K562 (cell line): ENCODE results near the gene TMEM61.

Experiments
- CEBPB ChIP-seq: fragments of 450-650 bp; IDR thresholded peaks from 2 replicates; pipeline ENCODE4 v1.6.1; 2016; ENCODE audit warnings: missing genetic modification characterization, missing compliant biosample characterization
- ELF4 ChIP-seq: fragments of 450-650 bp; formaldehyde crosslinking; IDR thresholded peaks from 2 replicates; pipeline ENCODE4 v1.4.0; 2022; ENCODE audit warnings: missing genetic modification characterization
- GABPA ChIP-seq: fragments of 200-800 bp; sonication (Bioruptor generic); conservative IDR thresholded peaks from 2 replicates; pipeline ENCODE4 v1.6.1; 2016; ENCODE audit warnings: low read depth, missing genetic modification characterization, missing compliant biosample characterization
- GTF2E2 ChIP-seq: fragments of 200-800 bp; sonication (Bioruptor generic); IDR thresholded peaks from 2 replicates; pipeline ENCODE4 v1.6.1; 2016; ENCODE audit warnings: missing genetic modification characterization, missing compliant biosample characterization
- KDM5B ChIP-seq: fragments of 200-600 bp; sonication (generic); IDR thresholded peaks from 2 replicates; pipeline ENCODE4 v1.6.1; 2012; ENCODE audit warnings: low read depth, mild to moderate bottlenecking, moderate library complexity, low read length, control low read depth, inconsistent platforms; ENCODE audit not compliant: insufficient replicate concordance
- SMARCB1 ChIP-seq: IDR thresholded peaks from 2 replicates; pipeline ENCODE4 v1.6.1; 2011; ENCODE audit warnings: improper control_type of control experiment, low read depth; ENCODE audit not compliant: insufficient read length
- SRSF9 ChIP-seq: fragments of 200-400 bp; formaldehyde crosslinking; IDR thresholded peaks from 2 replicates; pipeline ENCODE4 v1.6.1; 2017; ENCODE audit warnings: low read depth, low read length, borderline replicate concordance
- ZNF696 ChIP-seq: fragments of 250-450 bp; sonication (Bioruptor Pico); conservative IDR thresholded peaks from 2 replicates; pipeline ENCODE4 v1.4.0; 2020; ENCODE audit warnings: mild to moderate bottlenecking, moderate library complexity
- TF ChIP-seq, protein P1 (sequence below): fragments of 450-650 bp; IDR thresholded peaks from 2 replicates; pipeline ENCODE4 v1.6.1; 2016; ENCODE audit warnings: antibody characterized with exemption
- TF ChIP-seq, protein P2 (sequence below): fragments of 450-650 bp; IDR thresholded peaks from 2 replicates; pipeline ENCODE4 v1.6.1; 2017; ENCODE audit warnings: antibody characterized with exemption
- TF ChIP-seq, protein P3 (sequence below), 3 experiments: IDR thresholded peaks in 2 of 3; conservative IDR thresholded peaks in 1 of 3; 2 replicates each; pipeline ENCODE4 v1.5.1; 2011 to 2012; ENCODE audit warnings: low read length in 3 of 3, mild to moderate bottlenecking in 3 of 3, control low read depth in 2 of 3, improper control_type of control experiment in 1 of 3, inconsistent platforms in 1 of 3, low read depth in 1 of 3, mixed read lengths in 1 of 3, moderate library complexity in 1 of 3; ENCODE audit not compliant: insufficient read depth in 2 of 3
- TF ChIP-seq, protein P4 (sequence below): fragments of 250-450 bp; sonication (Bioruptor Pico); IDR thresholded peaks from 2 replicates; pipeline ENCODE4 v1.8.0; 2022; ENCODE audit warnings: moderate library complexity, mild to moderate bottlenecking, inconsistent platforms
- TF ChIP-seq, protein P5 (sequence below): fragments of 200-400 bp; formaldehyde crosslinking; IDR thresholded peaks from 2 replicates; pipeline ENCODE4 v1.6.1; 2017; ENCODE audit warnings: mild to moderate bottlenecking, low read depth, low read length, moderate library complexity

DNA sequence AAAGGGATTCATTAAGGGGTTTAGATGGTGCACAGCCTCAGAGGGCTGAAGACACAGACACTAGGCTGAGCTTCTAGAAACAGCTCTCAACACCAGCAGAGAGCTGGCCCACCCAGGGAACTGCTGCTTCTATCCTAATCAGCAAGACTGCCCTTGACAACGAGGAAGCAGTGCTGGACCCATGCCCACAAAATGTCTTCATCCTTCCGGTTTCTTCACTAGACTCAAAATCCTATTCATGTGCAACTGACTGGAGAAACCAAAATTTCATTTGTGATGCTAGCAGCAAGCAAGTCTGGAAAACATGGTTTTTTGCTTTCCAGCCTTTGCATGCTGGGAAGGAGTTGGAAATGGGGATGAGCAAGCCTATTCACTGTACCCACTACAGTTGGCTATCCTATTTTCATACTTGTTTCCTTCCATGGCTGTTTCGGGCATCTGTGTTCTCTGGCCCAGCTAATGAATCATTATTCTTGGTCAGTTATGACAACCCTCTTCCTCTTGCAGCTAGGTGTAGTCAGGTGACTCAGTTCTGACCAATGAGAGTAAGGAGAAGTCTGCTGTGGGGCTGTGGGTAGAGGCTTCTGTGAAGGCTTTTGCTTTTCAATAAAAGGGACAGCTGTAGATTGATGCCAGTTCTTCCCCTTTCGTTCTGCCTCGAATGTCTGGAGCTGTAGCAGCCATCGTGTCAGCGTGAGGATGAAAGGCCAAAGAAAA is 14.6 kb upstream of the TMEM61 start:
- TF ChIP-seq, protein P1, sequence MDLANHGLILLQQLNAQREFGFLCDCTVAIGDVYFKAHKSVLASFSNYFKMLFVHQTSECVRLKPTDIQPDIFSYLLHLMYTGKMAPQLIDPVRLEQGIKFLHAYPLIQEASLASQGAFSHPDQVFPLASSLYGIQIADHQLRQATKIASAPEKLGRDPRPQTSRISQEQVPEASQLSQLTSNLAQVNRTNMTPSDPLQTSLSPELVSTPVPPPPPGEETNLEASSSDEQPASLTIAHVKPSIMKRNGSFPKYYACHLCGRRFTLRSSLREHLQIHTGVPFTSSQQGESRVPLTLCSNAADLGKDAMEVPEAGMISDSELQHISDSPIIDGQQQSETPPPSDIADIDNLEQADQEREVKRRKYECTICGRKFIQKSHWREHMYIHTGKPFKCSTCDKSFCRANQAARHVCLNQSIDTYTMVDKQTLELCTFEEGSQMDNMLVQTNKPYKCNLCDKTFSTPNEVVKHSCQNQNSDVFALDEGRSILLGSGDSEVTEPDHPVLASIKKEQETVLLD: no peak
- TF ChIP-seq SRSF9 (no peak), SMARCB1 (no peak), ELF4 (no peak), GABPA (peak; percentile 50; the same call in 1 of the 2 replicates), GTF2E2 (tag) (no peak), CEBPB (tag) (no peak), ZNF696 (CRISPR knock-in tag) (no peak), KDM5B (no peak)
- TF ChIP-seq, protein P2, sequence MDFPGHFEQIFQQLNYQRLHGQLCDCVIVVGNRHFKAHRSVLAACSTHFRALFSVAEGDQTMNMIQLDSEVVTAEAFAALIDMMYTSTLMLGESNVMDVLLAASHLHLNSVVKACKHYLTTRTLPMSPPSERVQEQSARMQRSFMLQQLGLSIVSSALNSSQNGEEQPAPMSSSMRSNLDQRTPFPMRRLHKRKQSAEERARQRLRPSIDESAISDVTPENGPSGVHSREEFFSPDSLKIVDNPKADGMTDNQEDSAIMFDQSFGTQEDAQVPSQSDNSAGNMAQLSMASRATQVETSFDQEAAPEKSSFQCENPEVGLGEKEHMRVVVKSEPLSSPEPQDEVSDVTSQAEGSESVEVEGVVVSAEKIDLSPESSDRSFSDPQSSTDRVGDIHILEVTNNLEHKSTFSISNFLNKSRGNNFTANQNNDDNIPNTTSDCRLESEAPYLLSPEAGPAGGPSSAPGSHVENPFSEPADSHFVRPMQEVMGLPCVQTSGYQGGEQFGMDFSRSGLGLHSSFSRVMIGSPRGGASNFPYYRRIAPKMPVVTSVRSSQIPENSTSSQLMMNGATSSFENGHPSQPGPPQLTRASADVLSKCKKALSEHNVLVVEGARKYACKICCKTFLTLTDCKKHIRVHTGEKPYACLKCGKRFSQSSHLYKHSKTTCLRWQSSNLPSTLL: no peak
- TF ChIP-seq, protein P3, sequence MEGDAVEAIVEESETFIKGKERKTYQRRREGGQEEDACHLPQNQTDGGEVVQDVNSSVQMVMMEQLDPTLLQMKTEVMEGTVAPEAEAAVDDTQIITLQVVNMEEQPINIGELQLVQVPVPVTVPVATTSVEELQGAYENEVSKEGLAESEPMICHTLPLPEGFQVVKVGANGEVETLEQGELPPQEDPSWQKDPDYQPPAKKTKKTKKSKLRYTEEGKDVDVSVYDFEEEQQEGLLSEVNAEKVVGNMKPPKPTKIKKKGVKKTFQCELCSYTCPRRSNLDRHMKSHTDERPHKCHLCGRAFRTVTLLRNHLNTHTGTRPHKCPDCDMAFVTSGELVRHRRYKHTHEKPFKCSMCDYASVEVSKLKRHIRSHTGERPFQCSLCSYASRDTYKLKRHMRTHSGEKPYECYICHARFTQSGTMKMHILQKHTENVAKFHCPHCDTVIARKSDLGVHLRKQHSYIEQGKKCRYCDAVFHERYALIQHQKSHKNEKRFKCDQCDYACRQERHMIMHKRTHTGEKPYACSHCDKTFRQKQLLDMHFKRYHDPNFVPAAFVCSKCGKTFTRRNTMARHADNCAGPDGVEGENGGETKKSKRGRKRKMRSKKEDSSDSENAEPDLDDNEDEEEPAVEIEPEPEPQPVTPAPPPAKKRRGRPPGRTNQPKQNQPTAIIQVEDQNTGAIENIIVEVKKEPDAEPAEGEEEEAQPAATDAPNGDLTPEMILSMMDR (IDR thresholded peaks at IDR 0.05 in 2 of 3, conservative IDR thresholded peaks at IDR 0.05 in 1 of 3; ENCODE audit: insufficient read depth in 2 of 3, low read depth in 1 of 3, low read length in 3 of 3): no peak
- TF ChIP-seq, protein P4, sequence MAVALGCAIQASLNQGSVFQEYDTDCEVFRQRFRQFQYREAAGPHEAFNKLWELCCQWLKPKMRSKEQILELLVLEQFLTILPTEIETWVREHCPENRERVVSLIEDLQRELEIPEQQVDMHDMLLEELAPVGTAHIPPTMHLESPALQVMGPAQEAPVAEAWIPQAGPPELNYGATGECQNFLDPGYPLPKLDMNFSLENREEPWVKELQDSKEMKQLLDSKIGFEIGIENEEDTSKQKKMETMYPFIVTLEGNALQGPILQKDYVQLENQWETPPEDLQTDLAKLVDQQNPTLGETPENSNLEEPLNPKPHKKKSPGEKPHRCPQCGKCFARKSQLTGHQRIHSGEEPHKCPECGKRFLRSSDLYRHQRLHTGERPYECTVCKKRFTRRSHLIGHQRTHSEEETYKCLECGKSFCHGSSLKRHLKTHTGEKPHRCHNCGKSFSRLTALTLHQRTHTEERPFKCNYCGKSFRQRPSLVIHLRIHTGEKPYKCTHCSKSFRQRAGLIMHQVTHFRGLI (CRISPR knock-in tag): no peak
- TF ChIP-seq, protein P5, sequence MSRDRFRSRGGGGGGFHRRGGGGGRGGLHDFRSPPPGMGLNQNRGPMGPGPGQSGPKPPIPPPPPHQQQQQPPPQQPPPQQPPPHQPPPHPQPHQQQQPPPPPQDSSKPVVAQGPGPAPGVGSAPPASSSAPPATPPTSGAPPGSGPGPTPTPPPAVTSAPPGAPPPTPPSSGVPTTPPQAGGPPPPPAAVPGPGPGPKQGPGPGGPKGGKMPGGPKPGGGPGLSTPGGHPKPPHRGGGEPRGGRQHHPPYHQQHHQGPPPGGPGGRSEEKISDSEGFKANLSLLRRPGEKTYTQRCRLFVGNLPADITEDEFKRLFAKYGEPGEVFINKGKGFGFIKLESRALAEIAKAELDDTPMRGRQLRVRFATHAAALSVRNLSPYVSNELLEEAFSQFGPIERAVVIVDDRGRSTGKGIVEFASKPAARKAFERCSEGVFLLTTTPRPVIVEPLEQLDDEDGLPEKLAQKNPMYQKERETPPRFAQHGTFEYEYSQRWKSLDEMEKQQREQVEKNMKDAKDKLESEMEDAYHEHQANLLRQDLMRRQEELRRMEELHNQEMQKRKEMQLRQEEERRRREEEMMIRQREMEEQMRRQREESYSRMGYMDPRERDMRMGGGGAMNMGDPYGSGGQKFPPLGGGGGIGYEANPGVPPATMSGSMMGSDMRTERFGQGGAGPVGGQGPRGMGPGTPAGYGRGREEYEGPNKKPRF: no peak
